ENCODE data around the gene PCBP3. TPM values are rescaled to one million over a fixed set of nuclear protein-coding genes. Genes with fewer than 3 reads are reported as not detected.

PCBP3 gene
- total RNA-seq, 1 experiment from 2014 or later = not detected

- Histone ChIP-seq H3K27me3 (ENCODE audit: low read length) (no peaks in the 10 kb centered on the region), H3K9me2 (replicated peaks; ENCODE audit: insufficient read depth, low read length) (no peaks in the 10 kb centered on the region), H3K4me1 (ENCODE audit: low read length) (no peaks in the 10 kb centered on the region), H3K4me3 (ENCODE audit: low read length) (no peak overlapping the region), H3K9ac (ENCODE audit: low read length) (no peak overlapping the region), H3K4me2 (ENCODE audit: low read depth, low read length, poor library complexity, severe bottlenecking) (no peak overlapping the region), H3K36me3 (ENCODE audit: insufficient read depth, low read length) (no peaks in the 10 kb centered on the region), H3K9me3 (ENCODE audit: low read length) (no peaks in the 10 kb centered on the region), H2AFZ (ENCODE audit: low read length) (no peak overlapping the region), H4K20me1 (ENCODE audit: insufficient read depth, low read depth, low read length) (no peaks in the 10 kb centered on the region), H3K79me2 (ENCODE audit: low read length) (no peaks in the 10 kb centered on the region), H3K27ac (ENCODE audit: low read length) (no peak overlapping the region)
- DNase-seq = no peak
These were observed 269.3 kb downstream of the PCBP3 start for GRCh38 chr21:45912611-45913417.

GRCh38 chr21:45913418-45913765 is 269.9 kb downstream of the PCBP3 start:
- Histone ChIP-seq H3K4me1 (ENCODE audit: low read length) (no peaks in the 10 kb centered on the region), H3K9me3 (ENCODE audit: low read length) (no peaks in the 10 kb centered on the region), H3K9ac (ENCODE audit: low read length) (no peak overlapping the region), H3K9me2 (replicated peaks; ENCODE audit: insufficient read depth, low read length) (no peaks in the 10 kb centered on the region), H3K36me3 (ENCODE audit: insufficient read depth, low read length) (no peaks in the 10 kb centered on the region), H3K79me2 (ENCODE audit: low read length) (no peaks in the 10 kb centered on the region), H3K27me3 (ENCODE audit: low read length) (no peaks in the 10 kb centered on the region), H3K4me3 (ENCODE audit: low read length) (no peak overlapping the region), H4K20me1 (ENCODE audit: insufficient read depth, low read depth, low read length) (no peaks in the 10 kb centered on the region), H3K27ac (ENCODE audit: low read length) (no peak overlapping the region), H2AFZ (ENCODE audit: low read length) (no peak overlapping the region), H3K4me2 (ENCODE audit: low read depth, low read length, poor library complexity, severe bottlenecking) (no peak overlapping the region)
- DNase-seq = no peak

DNA sequence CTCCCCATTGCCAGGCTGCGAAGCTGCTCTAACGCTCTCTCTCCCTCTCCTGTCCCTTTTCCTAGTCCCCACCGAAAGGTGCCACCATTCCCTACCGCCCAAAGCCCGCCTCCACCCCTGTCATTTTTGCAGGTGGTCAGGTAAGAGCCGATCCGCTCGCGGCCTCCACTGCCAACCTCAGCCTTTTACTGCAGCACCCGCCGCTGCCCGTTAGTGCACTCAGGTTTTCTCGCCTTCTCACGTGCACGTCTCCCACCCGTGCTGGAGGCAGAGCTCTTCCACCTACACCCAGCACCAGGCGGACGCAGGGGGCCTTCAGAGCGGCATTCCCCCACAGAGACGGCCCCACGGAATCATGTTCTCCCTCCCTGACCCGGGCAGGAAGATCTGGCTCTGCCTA is 270.4 kb downstream of the PCBP3 start:
- no peak for DNase-seq
- H3K36me3 ChIP-seq (ENCODE audit: insufficient read depth, low read length) = no peaks in the 10 kb centered on the region
- H3K4me2 ChIP-seq (ENCODE audit: low read depth, low read length, poor library complexity, severe bottlenecking) = no peak overlapping the region
- H3K27ac ChIP-seq (ENCODE audit: low read length) = no peak overlapping the region
- H3K4me1 ChIP-seq (ENCODE audit: low read length) = no peaks in the 10 kb centered on the region
- H4K20me1 ChIP-seq (ENCODE audit: insufficient read depth, low read depth, low read length) = no peaks in the 10 kb centered on the region
- H2AFZ ChIP-seq (ENCODE audit: low read length) = no peak overlapping the region
- no peaks in the 10 kb centered on the region for H3K9me3 ChIP-seq (ENCODE audit: low read length)
- H3K79me2 ChIP-seq (ENCODE audit: low read length) = no peaks in the 10 kb centered on the region
- H3K9me2 ChIP-seq (replicated peaks; ENCODE audit: insufficient read depth, low read length) = no peaks in the 10 kb centered on the region
- H3K9ac ChIP-seq (ENCODE audit: low read length) = no peak overlapping the region
- no peaks in the 10 kb centered on the region for H3K27me3 ChIP-seq (ENCODE audit: low read length)
- no peak overlapping the region for H3K4me3 ChIP-seq (ENCODE audit: low read length)

- no peaks in the 10 kb centered on the region for H3K9me2 ChIP-seq (replicated peaks; ENCODE audit: insufficient read depth, low read length)
- H3K9me3 ChIP-seq (ENCODE audit: low read length) = no peaks in the 10 kb centered on the region
- H3K79me2 ChIP-seq (ENCODE audit: low read length) = no peaks in the 10 kb centered on the region
- H3K36me3 ChIP-seq (ENCODE audit: insufficient read depth, low read length) = no peaks in the 10 kb centered on the region
- no peak overlapping the region for H2AFZ ChIP-seq (ENCODE audit: low read length)
- DNase-seq = no peak
- H3K27me3 ChIP-seq (ENCODE audit: low read length) = no peaks in the 10 kb centered on the region
- H4K20me1 ChIP-seq (ENCODE audit: insufficient read depth, low read depth, low read length) = no peaks in the 10 kb centered on the region
- H3K4me2 ChIP-seq (ENCODE audit: low read depth, low read length, poor library complexity, severe bottlenecking) = no peak overlapping the region
- no peak overlapping the region for H3K9ac ChIP-seq (ENCODE audit: low read length)
- no peak overlapping the region for H3K4me3 ChIP-seq (ENCODE audit: low read length)
- no peak overlapping the region for H3K27ac ChIP-seq (ENCODE audit: low read length)
- H3K4me1 ChIP-seq (ENCODE audit: low read length) = no peaks in the 10 kb centered on the region
These were observed 270.9 kb downstream of the PCBP3 start for GRCh38 chr21:45914321-45914845.

- no peaks in the 10 kb centered on the region for H3K4me1 ChIP-seq (ENCODE audit: low read length)
- H3K36me3 ChIP-seq (ENCODE audit: insufficient read depth, low read length) = no peaks in the 10 kb centered on the region
- H3K9me3 ChIP-seq (ENCODE audit: low read length) = no peaks in the 10 kb centered on the region
- no peak overlapping the region for H3K4me2 ChIP-seq (ENCODE audit: low read depth, low read length, poor library complexity, severe bottlenecking)
- no peak overlapping the region for H2AFZ ChIP-seq (ENCODE audit: low read length)
- H4K20me1 ChIP-seq (ENCODE audit: insufficient read depth, low read depth, low read length) = no peaks in the 10 kb centered on the region
- no peaks in the 10 kb centered on the region for H3K79me2 ChIP-seq (ENCODE audit: low read length)
- no peaks in the 10 kb centered on the region for H3K27me3 ChIP-seq (ENCODE audit: low read length)
- H3K27ac ChIP-seq (ENCODE audit: low read length) = no peak overlapping the region
- no peaks in the 10 kb centered on the region for H3K9me2 ChIP-seq (replicated peaks; ENCODE audit: insufficient read depth, low read length)
- no peak overlapping the region for H3K9ac ChIP-seq (ENCODE audit: low read length)
- no peak for DNase-seq
- H3K4me3 ChIP-seq (ENCODE audit: low read length) = no peak overlapping the region
These were observed 272.7 kb downstream of the PCBP3 start for GRCh38 chr21:45916011-45916840.

DNA sequence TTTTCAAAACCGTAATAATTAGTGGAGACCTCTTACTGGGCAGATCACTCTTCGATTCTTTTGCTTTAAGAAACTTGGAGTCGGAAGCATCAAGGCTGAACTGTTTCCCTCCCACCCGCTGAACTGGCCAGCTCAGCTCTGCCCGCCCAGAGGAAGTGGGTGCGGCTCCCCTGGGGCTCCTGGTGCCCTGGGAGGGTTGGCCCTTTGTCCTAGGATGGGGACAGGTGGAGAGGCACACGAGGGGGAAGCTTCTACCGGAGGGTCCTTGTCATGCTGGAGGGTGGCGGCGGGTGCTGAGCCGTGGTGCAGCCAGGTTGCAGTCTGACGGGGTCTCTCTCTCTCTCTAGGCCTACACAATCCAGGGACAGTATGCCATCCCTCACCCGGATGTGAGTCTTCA is 273.7 kb downstream of the PCBP3 start:
- Histone ChIP-seq H3K4me2 (ENCODE audit: low read depth, low read length, poor library complexity, severe bottlenecking) (no peak overlapping the region), H3K9me3 (ENCODE audit: low read length) (no peaks in the 10 kb centered on the region), H3K9me2 (replicated peaks; ENCODE audit: insufficient read depth, low read length) (no peaks in the 10 kb centered on the region), H3K9ac (ENCODE audit: low read length) (no peak overlapping the region), H3K27me3 (ENCODE audit: low read length) (no peaks in the 10 kb centered on the region), H3K4me3 (ENCODE audit: low read length) (no peak overlapping the region), H4K20me1 (ENCODE audit: insufficient read depth, low read depth, low read length) (no peaks in the 10 kb centered on the region), H3K36me3 (ENCODE audit: insufficient read depth, low read length) (no peaks in the 10 kb centered on the region), H3K4me1 (ENCODE audit: low read length) (no peaks in the 10 kb centered on the region), H3K27ac (ENCODE audit: low read length) (no peak overlapping the region), H3K79me2 (ENCODE audit: low read length) (no peaks in the 10 kb centered on the region), H2AFZ (ENCODE audit: low read length) (no peak overlapping the region)
- no peak for DNase-seq

DNA sequence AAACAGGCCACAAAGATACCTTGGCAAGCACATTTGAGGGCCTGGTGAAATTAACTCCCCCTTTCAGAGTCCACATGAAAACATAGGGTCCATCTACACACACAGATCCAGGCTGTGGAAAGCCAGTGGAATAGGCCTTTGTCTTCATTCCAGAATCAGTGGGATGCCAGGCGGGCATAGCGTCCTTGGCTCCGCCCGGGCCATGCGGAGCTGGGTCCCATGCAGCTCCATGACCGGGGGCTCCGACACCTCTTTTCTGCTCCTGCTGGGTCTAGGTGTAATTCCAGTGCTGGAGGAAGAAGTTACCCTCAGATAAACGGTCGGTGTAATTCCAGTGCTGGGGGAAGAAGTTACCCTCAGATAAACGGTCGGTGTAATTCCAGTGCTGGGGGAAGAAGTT is 274.5 kb downstream of the PCBP3 start:
- Histone ChIP-seq H4K20me1 (ENCODE audit: insufficient read depth, low read depth, low read length) (no peaks in the 10 kb centered on the region), H3K4me3 (ENCODE audit: low read length) (no peak overlapping the region), H3K9me3 (ENCODE audit: low read length) (no peaks in the 10 kb centered on the region), H3K27me3 (ENCODE audit: low read length) (no peaks in the 10 kb centered on the region), H3K9ac (ENCODE audit: low read length) (no peak overlapping the region), H3K4me1 (ENCODE audit: low read length) (no peaks in the 10 kb centered on the region), H3K9me2 (replicated peaks; ENCODE audit: insufficient read depth, low read length) (no peaks in the 10 kb centered on the region), H2AFZ (ENCODE audit: low read length) (no peak overlapping the region), H3K36me3 (ENCODE audit: insufficient read depth, low read length) (no peaks in the 10 kb centered on the region), H3K27ac (ENCODE audit: low read length) (no peak overlapping the region), H3K4me2 (ENCODE audit: low read depth, low read length, poor library complexity, severe bottlenecking) (no peak overlapping the region), H3K79me2 (ENCODE audit: low read length) (no peaks in the 10 kb centered on the region)
- DNase-seq = no peak

DNA sequence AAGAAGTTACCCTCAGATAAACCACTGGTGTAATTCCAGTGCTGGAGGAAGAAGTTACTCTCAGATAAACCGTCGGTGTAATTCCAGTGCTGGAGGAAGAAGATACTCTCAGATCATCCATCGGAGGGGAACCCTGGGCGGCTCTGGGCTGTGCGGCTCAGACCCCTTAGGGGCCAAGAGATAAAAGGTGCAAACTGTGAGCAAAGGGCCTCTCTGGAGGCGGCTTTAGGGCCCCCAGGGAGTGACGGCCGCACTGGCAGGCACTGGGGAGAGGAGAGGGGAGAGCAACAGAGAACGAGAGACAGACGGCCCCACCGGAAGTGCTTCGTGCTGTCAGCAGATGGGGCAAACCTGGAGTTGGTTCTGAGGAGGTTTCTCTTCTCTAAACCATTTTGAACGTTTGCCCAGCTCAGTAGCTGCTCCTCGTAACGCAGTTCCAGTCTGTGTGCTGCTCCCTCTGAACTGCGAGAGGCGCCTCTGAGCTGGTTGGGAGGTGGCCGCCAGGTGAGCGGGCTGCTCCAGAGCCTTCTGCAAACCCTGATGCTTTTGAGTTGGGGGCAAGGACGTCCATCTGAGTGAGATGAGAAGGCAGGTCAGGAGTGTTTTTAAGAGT is 275.4 kb downstream of the PCBP3 start:
- no peak overlapping the region for H3K4me2 ChIP-seq (ENCODE audit: low read depth, low read length, poor library complexity, severe bottlenecking)
- DNase-seq = no peak
- no peaks in the 10 kb centered on the region for H3K9me2 ChIP-seq (replicated peaks; ENCODE audit: insufficient read depth, low read length)
- H3K9me3 ChIP-seq (ENCODE audit: low read length) = no peaks in the 10 kb centered on the region
- H3K79me2 ChIP-seq (ENCODE audit: low read length) = no peaks in the 10 kb centered on the region
- no peaks in the 10 kb centered on the region for H4K20me1 ChIP-seq (ENCODE audit: insufficient read depth, low read depth, low read length)
- H3K4me3 ChIP-seq (ENCODE audit: low read length) = no peak overlapping the region
- H3K27me3 ChIP-seq (ENCODE audit: low read length) = no peaks in the 10 kb centered on the region
- H3K4me1 ChIP-seq (ENCODE audit: low read length) = no peaks in the 10 kb centered on the region
- no peaks in the 10 kb centered on the region for H3K36me3 ChIP-seq (ENCODE audit: insufficient read depth, low read length)
- no peak overlapping the region for H3K9ac ChIP-seq (ENCODE audit: low read length)
- no peak overlapping the region for H2AFZ ChIP-seq (ENCODE audit: low read length)
- no peak overlapping the region for H3K27ac ChIP-seq (ENCODE audit: low read length)
